Ovary (tissue), 3 donors: Measurements from ENCODE around the gene GSN.
A peak's percentile ranks its signal among the peaks of the same experiment; 100 is the strongest.

Experiments
- EP300 ChIP-seq: sonication (generic); formaldehyde crosslinking; IDR thresholded peaks from one replicate; pipeline ENCODE4 v1.6.1; 2017; ENCODE audit warnings: antibody characterized with exemption
- POLR2A ChIP-seq: fragments of 450-650 bp; IDR thresholded peaks from one replicate; pipeline ENCODE4 v1.6.1; 2017; ENCODE audit warnings: antibody characterized with exemption, mild to moderate bottlenecking, moderate library complexity
- TF ChIP-seq, protein P1 (sequence below), 3 donors: fragments of 450-650 bp in 2 of 3; fragments of 200-600 bp in 1 of 3; IDR thresholded peaks; one replicate each; pipeline versions ENCODE4 v1.5.1 to v1.8.0; 2016 to 2022; ENCODE audit warnings: antibody characterized with exemption in 3 of 3, mild to moderate bottlenecking in 1 of 3
- donor health status: DM: no; HTN: no; CAD: no.

DNA sequence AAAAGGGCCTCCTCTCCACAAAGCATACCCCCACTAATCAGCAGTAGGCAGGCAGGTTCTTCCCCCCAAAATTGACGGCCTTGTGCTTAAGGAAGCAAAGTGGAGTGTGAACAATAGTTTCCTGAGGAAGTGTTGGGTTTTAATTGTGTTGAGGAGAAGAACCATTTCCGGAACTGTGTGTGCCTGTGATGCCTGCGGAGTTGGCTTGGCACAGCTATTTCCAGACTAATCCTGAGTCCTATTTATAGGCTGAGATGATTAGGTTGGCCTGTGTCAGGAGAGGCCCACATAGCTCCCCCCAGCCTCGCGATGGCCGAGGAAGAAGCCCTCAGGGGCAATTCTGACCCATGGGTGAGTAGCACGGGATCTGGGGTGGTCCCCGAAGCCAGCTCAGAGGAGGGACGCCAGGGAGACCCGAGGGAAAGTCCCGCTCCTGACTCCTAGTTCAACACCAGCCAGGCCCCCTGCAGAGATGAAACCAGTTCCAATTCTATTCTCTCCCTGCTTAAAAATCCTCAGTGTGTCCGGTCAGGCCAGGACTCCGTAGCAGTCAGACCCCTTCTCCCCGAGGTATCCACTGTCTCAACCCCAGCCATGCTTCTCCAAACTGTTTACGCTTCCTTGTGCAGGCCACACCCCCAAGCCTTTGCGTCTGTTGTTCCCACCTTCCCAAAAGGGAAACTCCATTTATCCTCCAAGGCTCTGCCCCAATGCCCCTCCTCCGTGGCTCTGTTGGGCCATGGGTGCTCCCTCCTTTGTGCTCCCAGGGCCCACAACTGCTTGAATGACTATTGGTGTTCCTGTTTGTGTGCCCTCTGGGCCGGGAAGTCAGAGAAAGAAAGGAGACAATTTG is 18.1 kb downstream of the GSN start:
- TF ChIP-seq POLR2A (peak; percentile 29), EP300 (peak; percentile 64)
- TF ChIP-seq, protein P1, sequence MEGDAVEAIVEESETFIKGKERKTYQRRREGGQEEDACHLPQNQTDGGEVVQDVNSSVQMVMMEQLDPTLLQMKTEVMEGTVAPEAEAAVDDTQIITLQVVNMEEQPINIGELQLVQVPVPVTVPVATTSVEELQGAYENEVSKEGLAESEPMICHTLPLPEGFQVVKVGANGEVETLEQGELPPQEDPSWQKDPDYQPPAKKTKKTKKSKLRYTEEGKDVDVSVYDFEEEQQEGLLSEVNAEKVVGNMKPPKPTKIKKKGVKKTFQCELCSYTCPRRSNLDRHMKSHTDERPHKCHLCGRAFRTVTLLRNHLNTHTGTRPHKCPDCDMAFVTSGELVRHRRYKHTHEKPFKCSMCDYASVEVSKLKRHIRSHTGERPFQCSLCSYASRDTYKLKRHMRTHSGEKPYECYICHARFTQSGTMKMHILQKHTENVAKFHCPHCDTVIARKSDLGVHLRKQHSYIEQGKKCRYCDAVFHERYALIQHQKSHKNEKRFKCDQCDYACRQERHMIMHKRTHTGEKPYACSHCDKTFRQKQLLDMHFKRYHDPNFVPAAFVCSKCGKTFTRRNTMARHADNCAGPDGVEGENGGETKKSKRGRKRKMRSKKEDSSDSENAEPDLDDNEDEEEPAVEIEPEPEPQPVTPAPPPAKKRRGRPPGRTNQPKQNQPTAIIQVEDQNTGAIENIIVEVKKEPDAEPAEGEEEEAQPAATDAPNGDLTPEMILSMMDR (IDR thresholded peaks at IDR 0.05), result no peak
